ENCODE measurements around the gene CCDC167. TPM values are rescaled to one million over a fixed set of nuclear protein-coding genes. Genes with fewer than 3 reads are reported as not detected.

The CCDC167 gene
- total and polyA plus RNA-seq, 2 donors from 2014 or later = 15.7 to 63.5 TPM

DNA sequence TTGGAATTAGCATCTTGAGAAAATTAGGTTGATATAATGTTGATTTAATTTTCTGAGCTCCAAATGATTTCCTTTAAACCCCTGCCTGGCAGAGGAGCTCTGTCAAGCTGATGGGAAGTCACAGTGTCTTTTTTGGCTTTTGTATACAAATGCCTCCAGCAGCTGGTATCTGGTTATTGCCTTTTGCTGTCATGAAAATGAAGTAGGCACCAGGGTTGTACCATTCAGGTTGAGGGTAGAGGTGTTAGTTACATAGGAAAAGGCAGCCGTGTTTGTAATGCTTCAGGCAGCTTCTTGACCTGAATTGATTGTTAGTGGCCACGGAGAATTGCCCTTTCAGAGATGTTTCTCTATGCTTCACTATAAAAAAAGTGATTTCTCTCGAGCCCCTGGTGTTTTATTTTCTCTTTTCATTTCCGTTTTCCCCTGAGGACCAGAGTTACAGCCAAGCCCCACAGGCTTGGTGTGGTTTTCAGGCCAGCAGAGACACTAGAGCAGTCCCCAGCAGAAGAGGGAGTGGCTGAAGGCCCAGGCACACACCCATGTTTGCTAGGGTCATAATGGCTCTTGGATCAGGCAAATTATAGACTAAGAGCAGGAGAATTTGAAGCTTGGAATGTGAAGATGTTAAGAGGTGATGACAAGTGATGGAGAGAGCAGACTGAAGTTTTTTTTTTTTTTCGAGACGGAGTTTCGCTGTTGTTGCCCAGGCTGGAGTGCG lies 45.1 kb downstream of the CCDC167 start:
- intact Hi-C loops (cut with DNase I) = no loop called here
- Histone ChIP-seq H3K9ac (ENCODE audit: low read length in 3 of 3) (no peak overlapping the region), H3K27ac (ENCODE audit: low read depth in 2 of 2, low read length in 2 of 2) (no peak overlapping the region), H3K27me3 (ENCODE audit: control insufficient read depth, insufficient read depth, low read length) (no peaks in the 10 kb centered on the region), H3K4me1 (ENCODE audit: control insufficient read depth in 2 of 3, insufficient read depth in 2 of 3, low read depth in 1 of 3, low read length in 3 of 3) (no peaks in the 10 kb centered on the region), H3K36me3 (ENCODE audit: control insufficient read depth in 2 of 3, insufficient read depth in 3 of 3, low read length in 3 of 3) (peaks cover 7 to 62% (median 47%) of the 10 kb centered on the region in 3 donors), H3K9me3 (ENCODE audit: control insufficient read depth in 2 of 3, insufficient read depth in 1 of 3, low read length in 3 of 3) (no peaks in the 10 kb centered on the region), H3K4me3 (ENCODE audit: low read length in 3 of 3) (no peak overlapping the region)
- DNase-seq (no peak), FAIRE-seq (no peak)
- TF ChIP-seq, protein P1, sequence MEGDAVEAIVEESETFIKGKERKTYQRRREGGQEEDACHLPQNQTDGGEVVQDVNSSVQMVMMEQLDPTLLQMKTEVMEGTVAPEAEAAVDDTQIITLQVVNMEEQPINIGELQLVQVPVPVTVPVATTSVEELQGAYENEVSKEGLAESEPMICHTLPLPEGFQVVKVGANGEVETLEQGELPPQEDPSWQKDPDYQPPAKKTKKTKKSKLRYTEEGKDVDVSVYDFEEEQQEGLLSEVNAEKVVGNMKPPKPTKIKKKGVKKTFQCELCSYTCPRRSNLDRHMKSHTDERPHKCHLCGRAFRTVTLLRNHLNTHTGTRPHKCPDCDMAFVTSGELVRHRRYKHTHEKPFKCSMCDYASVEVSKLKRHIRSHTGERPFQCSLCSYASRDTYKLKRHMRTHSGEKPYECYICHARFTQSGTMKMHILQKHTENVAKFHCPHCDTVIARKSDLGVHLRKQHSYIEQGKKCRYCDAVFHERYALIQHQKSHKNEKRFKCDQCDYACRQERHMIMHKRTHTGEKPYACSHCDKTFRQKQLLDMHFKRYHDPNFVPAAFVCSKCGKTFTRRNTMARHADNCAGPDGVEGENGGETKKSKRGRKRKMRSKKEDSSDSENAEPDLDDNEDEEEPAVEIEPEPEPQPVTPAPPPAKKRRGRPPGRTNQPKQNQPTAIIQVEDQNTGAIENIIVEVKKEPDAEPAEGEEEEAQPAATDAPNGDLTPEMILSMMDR (IDR thresholded peaks at IDR 0.05; ENCODE audit: borderline replicate concordance, extremely low read depth, insufficient read depth) = no peak

DNA sequence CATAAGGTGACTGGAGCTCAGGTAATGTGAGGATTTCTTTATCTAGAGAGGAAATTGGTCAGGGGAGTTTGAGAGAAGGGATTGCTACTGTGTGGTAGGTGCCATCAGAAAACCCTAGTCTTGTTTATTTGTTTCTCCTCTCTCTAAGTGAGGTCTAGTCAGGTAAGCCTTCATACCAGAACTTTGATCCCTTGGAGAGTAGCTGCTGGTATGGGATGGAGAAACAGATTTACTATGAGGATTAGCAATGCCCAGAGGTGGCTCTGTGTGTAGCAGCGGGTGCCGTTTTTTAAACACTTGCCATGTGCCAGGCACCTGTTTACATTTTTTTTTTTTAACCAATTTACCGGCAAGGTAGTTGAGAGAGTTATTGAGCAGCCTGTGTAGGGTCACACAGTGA lies 47.2 kb downstream of the CCDC167 start:
- intact Hi-C loops (cut with DNase I) = no loop called here
- no peak overlapping the region for H3K4me3 ChIP-seq (ENCODE audit: low read length in 3 of 3)
- H3K9ac ChIP-seq (ENCODE audit: low read length in 3 of 3) = no peak overlapping the region
- peaks cover 7 to 55% (median 39%) of the 10 kb centered on the region in 3 donors for H3K36me3 ChIP-seq (ENCODE audit: control insufficient read depth in 2 of 3, insufficient read depth in 3 of 3, low read length in 3 of 3)
- no peaks in the 10 kb centered on the region for H3K27me3 ChIP-seq (ENCODE audit: control insufficient read depth, insufficient read depth, low read length)
- H3K27ac ChIP-seq (ENCODE audit: low read depth in 2 of 2, low read length in 2 of 2) = no peak overlapping the region
- no peak for DNase-seq
- no peak for FAIRE-seq
- no peaks in the 10 kb centered on the region for H3K9me3 ChIP-seq (ENCODE audit: control insufficient read depth in 2 of 3, insufficient read depth in 1 of 3, low read length in 3 of 3)
- H3K4me1 ChIP-seq (ENCODE audit: control insufficient read depth in 2 of 3, insufficient read depth in 2 of 3, low read depth in 1 of 3, low read length in 3 of 3) = no peaks in the 10 kb centered on the region
- TF ChIP-seq, protein P1 (IDR thresholded peaks at IDR 0.05; ENCODE audit: borderline replicate concordance, extremely low read depth, insufficient read depth) = no peak

DNA sequence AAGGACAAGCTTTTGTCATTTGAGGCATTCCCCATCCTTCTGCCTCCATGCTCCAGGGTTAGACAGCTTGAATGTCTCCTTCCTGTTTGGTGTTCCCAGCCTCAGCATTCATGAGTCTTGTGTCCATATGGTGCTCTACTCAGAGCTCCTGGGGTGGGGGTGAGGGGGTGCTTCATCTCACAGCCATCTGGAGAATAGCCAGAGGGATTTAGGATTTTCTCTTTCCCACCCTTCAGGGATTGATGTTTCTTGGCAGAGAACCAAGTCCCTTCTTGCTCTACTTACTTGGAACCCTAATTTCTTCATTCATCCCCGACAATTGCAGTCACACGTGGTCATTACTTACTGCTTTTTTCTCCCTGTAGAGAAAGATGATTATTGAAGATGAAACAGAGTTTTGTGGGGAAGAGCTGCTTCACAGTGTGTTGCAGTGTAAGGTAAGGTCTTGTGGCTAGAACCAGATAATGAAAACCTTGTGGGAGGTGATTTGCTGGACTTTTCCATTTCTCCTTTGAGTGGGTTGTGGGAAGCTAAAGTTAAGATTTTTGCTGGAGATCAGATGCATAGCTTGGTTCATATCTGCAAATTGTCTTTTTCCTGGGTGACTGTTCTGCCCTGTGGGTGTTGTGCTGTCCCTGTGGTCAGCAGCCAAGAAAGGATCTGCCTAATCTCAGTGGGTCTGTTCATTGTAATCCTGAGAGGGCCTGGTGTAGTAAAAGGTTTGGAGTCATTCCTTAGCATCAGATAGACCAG lies 48.1 kb downstream of the CCDC167 start:
- TF ChIP-seq, protein P1 (IDR thresholded peaks at IDR 0.05; ENCODE audit: borderline replicate concordance, extremely low read depth, insufficient read depth) = no peak
- no peaks in the 10 kb centered on the region for H3K27me3 ChIP-seq (ENCODE audit: control insufficient read depth, insufficient read depth, low read length)
- peaks cover 7 to 64% (median 41%) of the 10 kb centered on the region in 3 donors for H3K36me3 ChIP-seq (ENCODE audit: control insufficient read depth in 2 of 3, insufficient read depth in 3 of 3, low read length in 3 of 3)
- H3K4me1 ChIP-seq (ENCODE audit: control insufficient read depth in 2 of 3, insufficient read depth in 2 of 3, low read depth in 1 of 3, low read length in 3 of 3) = no peaks in the 10 kb centered on the region
- H3K9ac ChIP-seq (ENCODE audit: low read length in 3 of 3) = no peak overlapping the region
- DNase-seq (no peak), FAIRE-seq (no peak)
- no peak overlapping the region for H3K27ac ChIP-seq (ENCODE audit: low read depth in 2 of 2, low read length in 2 of 2)
- H3K9me3 ChIP-seq (ENCODE audit: control insufficient read depth in 2 of 3, insufficient read depth in 1 of 3, low read length in 3 of 3) = no peaks in the 10 kb centered on the region
- H3K4me3 ChIP-seq (ENCODE audit: low read length in 3 of 3) = no peak overlapping the region
- intact Hi-C loops (cut with DNase I) = no loop called here

All from kidney (tissue), 14 donors.